Activated CD8-positive, alpha-beta memory T cell treated with anti-CD3 and anti-CD28 coated beads, Interleukin-2, amount 50 U/mL, for 4 hours (primary cell): ENCODE data around the gene GPR55.

Experiments
- DNase-seq: peaks from one replicate; pipeline ENCODE4 v3.0.0-alpha.2; 2020

Gene GPR55

GRCh38 chr2:230916218-230916617 lies 8.8 kb downstream of the GPR55 start:
- DNase-seq, result peak; percentile 4

- peak; percentile 1 for DNase-seq
These were observed 9.7 kb downstream of the GPR55 start for GRCh38 chr2:230915319-230915718.

DNA sequence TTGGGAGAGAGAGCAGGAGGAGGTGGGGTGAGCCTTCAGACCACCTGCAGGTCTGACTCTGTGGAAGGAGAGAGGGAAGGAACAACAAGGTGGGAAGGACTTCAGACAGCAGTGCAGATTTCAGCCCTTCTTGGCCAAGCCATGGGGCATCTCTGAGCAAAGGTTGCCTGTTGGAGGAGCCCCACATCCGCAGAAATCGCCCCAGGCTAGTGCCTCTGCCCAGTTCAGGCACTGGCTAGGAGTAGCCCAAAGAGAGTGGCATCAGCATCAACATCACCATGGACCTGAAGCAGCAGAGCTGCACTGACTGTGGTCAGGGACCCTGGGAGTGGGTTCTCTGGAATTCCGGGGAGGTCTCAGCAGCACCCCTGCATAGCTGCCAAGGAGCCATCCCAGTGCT lies 10.2 kb downstream of the GPR55 start:
- peak; percentile 11 for DNase-seq

DNA sequence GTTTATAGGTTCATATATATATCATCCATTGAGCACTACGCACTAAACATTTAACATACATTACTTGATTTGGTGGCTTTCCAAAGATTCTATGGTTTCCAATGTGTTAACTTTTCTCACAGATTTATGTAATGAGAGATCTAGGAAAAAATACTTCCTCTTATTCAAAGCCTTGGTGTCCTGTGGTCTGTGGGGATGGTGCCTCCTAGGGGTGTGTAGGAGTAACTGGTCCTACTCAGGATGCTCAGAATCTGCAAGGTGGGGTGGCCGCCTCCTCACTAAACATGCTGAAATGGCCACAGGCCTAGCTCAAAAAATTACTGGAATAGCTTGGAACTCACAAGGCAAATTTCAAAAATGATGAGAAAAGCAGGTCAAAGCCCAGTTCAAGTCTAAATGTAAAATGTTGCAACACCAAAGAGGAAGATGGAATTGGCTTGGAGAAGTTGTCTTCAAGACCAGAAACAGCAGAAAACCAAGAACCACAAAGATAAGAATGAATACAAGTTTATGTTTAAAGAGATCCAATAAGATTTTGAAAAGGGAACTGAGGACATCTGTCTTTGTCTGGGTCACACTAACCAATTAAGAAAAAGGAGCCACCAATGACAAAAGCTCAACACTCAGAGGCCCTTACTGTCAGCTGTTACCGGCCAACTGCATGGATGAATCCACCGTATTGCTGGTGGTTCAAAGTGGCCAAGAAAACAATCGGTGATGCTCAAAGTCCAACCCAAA lies 11.5 kb downstream of the GPR55 start:
- DNase-seq, result peak; percentile 21

DNA sequence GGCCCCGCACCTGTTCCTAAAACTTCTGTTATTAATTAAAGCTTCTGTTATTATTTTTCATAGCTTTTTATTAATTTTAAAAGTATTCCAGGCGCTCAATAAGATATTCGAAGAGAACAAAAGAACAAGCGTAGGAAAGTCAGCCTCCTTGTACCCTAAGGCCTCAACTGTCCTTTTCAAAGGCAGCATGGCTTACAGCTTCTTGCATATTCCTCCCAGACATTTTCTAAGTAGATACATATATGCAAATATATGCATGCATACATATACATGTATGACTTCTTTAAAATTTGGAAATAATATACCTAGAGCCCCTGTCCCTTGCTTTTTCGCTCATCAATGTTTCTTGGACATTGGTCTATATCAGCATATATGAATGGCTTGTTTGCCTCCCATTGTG lies 12.3 kb downstream of the GPR55 start:
- DNase-seq, result no peak

GRCh38 chr2:230912046-230912445 lies 13.0 kb downstream of the GPR55 start:
- peak; percentile 11 for DNase-seq

GRCh38 chr2:230910546-230911177 lies 14.4 kb downstream of the GPR55 start:
- peak; percentile 8 for DNase-seq

- DNase-seq, result peak; percentile 7
These were observed 15.0 kb downstream of the GPR55 start for GRCh38 chr2:230909841-230910545.

DNA sequence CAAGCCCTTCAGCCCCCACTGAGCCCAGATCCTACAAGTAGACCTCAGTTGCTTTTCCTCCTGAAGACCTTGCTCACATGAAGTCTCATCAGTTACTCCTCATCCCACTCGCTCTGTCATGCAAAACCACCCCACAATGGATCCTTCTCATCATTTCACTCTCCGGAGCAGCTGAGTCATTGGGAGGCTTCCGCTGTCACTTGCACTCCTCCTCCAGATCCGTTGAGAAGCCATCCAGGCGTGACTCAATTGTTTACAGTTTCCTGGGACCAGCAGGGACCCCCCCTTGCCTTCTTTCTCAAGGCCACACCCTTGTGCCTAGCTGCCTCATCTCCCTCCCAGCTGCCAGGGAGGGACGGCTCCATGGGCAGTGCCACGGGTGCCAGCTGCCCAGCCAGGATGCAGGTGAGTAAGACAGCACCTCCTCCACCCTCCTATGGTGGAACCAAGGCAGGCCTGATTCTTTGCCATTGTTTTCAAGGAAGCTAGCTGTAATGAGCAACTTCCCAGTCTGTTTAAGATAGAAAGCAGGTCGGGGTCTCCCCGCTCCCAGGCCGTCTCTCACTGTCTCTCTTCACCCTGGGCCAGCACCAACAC lies 16.3 kb downstream of the GPR55 start:
- DNase-seq, result peak; percentile 22

- peak; percentile 9 for DNase-seq
These were observed 16.9 kb downstream of the GPR55 start for GRCh38 chr2:230908092-230908594.

GRCh38 chr2:230907361-230908091 lies 17.5 kb downstream of the GPR55 start:
- DNase-seq, result peak; percentile 13

DNA sequence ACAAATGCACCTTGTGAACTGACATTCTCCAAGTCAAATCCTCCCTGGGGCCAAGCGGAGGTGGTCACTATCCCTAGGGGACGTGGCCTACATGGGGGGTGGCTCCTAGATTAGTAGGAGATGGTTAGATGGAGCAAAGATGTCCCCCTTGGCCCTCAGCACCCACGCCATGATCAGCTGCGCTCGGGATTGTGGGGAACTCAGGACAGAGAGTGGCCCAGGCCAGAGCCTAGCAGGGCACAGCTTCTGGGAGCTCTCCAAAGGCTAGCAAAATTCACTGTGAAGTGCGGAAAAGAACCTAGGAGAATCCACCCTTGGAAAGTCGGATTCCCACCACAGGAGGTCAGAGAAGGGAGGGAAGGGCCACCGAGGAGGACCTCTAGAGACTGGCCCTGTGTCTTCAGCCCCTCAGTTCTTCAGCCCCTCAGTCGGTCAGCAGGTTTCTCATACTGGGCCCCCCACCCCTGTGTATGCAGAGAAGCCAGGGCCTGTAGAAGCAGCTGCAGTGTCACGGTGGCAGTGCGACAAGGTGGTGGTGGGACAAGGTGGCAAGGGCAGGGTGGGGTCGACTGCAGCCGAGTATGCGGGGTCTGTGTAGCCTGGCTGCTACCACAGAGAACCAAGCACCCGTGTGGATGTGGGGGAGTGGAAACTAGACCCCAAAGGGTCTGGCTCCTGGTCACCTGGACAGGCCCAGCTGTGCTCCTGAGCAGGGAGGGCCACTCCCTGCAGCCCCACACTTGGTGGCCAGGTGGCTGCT lies 18.4 kb downstream of the GPR55 start:
- DNase-seq, result peak; percentile 18

- DNase-seq, result peak; percentile 92
These were observed 19.3 kb downstream of the GPR55 start for GRCh38 chr2:230905448-230906421.

DNA sequence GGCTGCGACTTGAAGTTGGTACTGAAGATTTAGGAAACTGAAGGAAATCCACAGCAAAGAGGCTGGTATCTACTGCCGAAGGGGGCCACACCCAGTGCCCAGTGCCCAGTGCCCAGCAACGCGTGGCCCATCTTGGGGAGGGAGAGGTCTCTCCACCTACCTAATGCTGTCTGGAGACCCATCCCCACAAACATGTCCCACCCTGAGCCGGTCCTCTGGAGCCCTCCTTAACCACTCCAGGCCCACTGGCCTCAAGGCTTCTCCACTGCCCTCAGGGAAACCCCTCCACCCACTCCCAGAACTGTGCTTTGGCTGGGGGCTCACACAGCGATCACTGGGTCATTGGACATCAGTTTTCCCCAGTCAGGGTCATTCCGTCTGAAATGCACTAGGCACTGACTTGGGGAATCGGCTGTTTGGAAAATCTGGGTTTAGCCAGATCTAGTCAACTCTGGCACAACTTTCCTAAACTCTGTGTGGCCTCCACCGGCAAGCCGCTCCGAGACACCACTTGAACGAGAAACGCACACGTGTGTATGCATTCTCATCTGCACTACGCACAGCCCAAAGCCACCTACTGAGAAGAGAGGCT lies 20.1 kb downstream of the GPR55 start:
- DNase-seq, result no peak

DNA sequence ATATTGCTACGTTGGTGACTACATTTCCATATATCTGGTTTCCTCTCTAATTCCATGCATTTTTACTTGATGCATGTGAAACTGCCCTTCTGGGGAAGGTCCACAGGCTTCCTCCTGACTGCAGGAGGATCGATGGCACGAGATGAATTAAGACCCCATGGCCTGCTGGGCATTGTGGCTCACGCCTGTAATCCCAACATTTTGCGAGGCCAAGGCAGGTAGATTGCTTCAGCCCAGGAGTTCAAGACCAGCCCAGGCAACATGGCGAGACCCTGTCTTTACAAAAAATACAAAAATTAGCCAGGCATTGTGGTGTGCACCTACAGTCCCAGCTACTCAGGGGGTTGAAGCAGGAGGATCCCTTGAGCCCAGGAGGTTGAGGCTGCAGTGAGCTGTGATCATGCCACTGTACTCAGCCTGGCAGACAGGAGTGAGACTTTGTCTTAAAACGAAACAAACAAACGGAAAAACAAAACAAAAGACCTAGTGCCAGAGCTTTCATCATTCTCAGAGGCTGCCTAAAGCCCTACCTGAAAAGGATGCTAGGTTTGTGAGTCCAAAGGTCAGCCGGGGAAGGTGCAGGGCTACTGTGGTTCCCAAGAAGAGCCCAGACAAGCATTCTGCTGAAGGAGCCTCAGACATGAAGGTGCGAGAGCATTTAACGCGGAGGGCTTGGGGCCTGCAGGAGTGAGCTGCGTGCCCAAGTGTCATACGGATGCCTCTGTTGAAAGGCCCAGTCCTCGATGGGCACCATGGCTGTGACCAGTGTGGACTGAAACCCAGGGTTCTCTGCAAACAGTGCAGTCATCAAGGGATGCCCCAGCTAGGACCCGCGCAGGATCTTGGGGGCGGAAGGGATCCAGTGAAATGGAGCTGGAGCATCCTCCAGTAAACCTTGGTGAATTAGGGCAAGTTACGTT lies 21.6 kb downstream of the GPR55 start:
- peak; percentile 6 for DNase-seq

GRCh38 chr2:230902180-230902899 lies 22.7 kb downstream of the GPR55 start:
- peak; percentile 67 for DNase-seq

DNA sequence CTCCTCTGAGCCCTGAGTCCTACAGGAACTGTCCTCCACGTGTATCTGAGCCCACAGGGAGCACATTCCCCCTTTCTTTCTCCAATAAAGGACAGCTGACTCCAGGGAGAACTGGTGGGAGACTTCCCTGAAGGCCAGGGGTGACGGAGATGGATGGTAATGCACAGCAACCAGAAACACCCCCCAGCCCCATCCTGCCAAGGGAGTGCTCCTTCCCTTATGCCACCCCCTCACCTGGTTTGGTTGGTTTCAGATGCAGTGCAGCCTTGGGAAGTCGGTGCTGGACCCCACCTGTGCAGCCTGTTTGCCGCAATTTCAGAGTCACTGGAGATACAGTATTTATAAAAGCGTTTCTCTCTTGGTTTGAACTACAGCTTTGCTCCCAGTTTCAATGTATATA lies 24.0 kb downstream of the GPR55 start:
- DNase-seq, result peak; percentile 10

DNA sequence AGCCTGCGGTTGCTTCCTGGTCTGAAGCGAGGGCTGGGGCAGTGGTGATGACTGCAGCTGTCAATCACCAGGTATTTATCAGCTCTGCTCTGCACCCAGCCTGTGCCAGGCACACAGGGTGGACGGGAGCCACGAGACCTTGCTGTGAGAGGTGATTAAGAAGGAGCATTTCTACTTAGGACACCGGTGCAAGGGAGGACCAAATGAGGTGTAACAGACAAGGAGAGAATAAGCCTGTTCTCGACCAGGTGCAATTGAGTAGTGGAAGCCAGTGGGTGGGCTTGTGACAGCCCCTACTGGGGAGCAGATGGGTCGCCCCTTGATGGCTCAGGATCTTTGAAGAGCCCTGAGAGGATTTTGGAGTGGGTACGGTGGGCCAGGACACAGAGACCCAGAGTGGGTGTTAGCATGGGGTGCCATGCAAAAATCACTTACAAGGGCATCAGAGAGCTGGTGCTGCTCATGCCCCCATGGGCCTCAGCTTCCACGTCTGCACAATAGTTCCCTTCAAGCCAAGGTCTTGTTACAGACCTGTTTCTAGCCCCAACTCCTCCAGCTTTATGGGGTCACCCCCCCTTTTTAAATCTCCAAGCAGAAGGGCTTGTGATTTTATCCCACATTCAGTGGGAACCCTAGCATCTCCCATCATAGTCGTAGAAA lies 24.6 kb downstream of the GPR55 start:
- peak; percentile 10 for DNase-seq
